Gastrocnemius medialis (tissue), 4 donors: ENCODE data around the gene GALNT5.

Experiments used
- POLR2A ChIP-seq, 2 donors: fragments of 450-650 bp; IDR thresholded peaks; one replicate each; pipeline ENCODE4 v1.6.1; 2017; ENCODE audit warnings: antibody characterized with exemption in 2 of 2, mild to moderate bottlenecking in 2 of 2, moderate library complexity in 2 of 2
- TF ChIP-seq, protein P1 (sequence below), 5 experiments: fragments of 450-650 bp in 3 of 5; fragments of 200-600 bp in 2 of 5; sonication (generic) in 2 of 5; IDR thresholded peaks in 4 of 5; conservative IDR thresholded peaks in 1 of 5; 1 replicate in 4 of 5; 2 replicates in 1 of 5; pipeline ENCODE4 v1.5.1; 2016 to 2019; ENCODE audit warnings: antibody characterized with exemption in 5 of 5, mild to moderate bottlenecking in 3 of 5, moderate library complexity in 3 of 5

DNA sequence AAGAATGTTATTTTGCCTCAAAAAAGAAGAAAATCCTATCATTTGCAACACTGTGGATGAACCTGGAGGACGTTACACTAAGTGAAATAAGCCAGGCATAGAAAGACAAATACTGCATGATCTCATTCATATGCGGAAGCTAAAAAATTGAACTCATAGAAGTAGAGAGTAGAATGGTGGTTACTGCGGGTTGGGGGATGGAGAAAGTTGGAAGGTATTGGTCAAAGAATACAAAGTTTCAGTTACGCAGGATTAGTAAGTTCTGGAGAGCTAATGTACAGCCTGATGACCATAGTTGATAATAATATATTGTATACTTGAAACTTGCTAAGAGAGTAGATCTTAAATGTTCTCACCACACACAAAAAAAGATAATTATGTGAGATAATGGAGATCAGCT, 5.0 kb upstream of the GALNT5 start:
- TF ChIP-seq, protein P1, sequence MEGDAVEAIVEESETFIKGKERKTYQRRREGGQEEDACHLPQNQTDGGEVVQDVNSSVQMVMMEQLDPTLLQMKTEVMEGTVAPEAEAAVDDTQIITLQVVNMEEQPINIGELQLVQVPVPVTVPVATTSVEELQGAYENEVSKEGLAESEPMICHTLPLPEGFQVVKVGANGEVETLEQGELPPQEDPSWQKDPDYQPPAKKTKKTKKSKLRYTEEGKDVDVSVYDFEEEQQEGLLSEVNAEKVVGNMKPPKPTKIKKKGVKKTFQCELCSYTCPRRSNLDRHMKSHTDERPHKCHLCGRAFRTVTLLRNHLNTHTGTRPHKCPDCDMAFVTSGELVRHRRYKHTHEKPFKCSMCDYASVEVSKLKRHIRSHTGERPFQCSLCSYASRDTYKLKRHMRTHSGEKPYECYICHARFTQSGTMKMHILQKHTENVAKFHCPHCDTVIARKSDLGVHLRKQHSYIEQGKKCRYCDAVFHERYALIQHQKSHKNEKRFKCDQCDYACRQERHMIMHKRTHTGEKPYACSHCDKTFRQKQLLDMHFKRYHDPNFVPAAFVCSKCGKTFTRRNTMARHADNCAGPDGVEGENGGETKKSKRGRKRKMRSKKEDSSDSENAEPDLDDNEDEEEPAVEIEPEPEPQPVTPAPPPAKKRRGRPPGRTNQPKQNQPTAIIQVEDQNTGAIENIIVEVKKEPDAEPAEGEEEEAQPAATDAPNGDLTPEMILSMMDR (IDR thresholded peaks at IDR 0.05 in 4 of 5, conservative IDR thresholded peaks at IDR 0.05 in 1 of 5), result no peak
- no peak for TF ChIP-seq POLR2A (IDR thresholded peaks at IDR 0.05)
